Measurements from ENCODE around the gene SLC26A11.

- TF ChIP-seq, protein P1, sequence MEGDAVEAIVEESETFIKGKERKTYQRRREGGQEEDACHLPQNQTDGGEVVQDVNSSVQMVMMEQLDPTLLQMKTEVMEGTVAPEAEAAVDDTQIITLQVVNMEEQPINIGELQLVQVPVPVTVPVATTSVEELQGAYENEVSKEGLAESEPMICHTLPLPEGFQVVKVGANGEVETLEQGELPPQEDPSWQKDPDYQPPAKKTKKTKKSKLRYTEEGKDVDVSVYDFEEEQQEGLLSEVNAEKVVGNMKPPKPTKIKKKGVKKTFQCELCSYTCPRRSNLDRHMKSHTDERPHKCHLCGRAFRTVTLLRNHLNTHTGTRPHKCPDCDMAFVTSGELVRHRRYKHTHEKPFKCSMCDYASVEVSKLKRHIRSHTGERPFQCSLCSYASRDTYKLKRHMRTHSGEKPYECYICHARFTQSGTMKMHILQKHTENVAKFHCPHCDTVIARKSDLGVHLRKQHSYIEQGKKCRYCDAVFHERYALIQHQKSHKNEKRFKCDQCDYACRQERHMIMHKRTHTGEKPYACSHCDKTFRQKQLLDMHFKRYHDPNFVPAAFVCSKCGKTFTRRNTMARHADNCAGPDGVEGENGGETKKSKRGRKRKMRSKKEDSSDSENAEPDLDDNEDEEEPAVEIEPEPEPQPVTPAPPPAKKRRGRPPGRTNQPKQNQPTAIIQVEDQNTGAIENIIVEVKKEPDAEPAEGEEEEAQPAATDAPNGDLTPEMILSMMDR (IDR thresholded peaks at IDR 0.05) = no peak
- TF ChIP-seq EZH2phosphoT487 (IDR thresholded peaks at IDR 0.05) = no peak
These were observed 33.1 kb upstream of the SLC26A11 start for GRCh38 chr17:80187090-80187489.
